ENCODE data around the gene NFYB. TPM values are rescaled to one million over a fixed set of nuclear protein-coding genes. Genes with fewer than 3 reads are reported as not detected.

The NFYB gene
- total RNA-seq, 2 donors from 2014 or later: 56.2 to 73.4 TPM

- no peaks in the 10 kb centered on the region for H3K27me3 ChIP-seq (replicated peaks; ENCODE audit: insufficient read depth)
- DNase-seq (ENCODE audit: low spot score) (no peak), ATAC-seq (ENCODE audit: insufficient number of reproducible peaks, low FRiP score, low read depth) (no peak)
- peaks cover 5% of the 10 kb centered on the region for H3K36me3 ChIP-seq
- H3K9me3 ChIP-seq: no peaks in the 10 kb centered on the region
- peaks cover 0 to 2% of the 10 kb centered on the region in 2 donors for H3K4me1 ChIP-seq (ENCODE audit: control insufficient read depth in 1 of 2, low read depth in 2 of 2)
- TF ChIP-seq, protein P1, sequence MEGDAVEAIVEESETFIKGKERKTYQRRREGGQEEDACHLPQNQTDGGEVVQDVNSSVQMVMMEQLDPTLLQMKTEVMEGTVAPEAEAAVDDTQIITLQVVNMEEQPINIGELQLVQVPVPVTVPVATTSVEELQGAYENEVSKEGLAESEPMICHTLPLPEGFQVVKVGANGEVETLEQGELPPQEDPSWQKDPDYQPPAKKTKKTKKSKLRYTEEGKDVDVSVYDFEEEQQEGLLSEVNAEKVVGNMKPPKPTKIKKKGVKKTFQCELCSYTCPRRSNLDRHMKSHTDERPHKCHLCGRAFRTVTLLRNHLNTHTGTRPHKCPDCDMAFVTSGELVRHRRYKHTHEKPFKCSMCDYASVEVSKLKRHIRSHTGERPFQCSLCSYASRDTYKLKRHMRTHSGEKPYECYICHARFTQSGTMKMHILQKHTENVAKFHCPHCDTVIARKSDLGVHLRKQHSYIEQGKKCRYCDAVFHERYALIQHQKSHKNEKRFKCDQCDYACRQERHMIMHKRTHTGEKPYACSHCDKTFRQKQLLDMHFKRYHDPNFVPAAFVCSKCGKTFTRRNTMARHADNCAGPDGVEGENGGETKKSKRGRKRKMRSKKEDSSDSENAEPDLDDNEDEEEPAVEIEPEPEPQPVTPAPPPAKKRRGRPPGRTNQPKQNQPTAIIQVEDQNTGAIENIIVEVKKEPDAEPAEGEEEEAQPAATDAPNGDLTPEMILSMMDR (IDR thresholded peaks at IDR 0.05): no peak
- H3K27ac ChIP-seq: no peak overlapping the region
- no peak overlapping the region for H3K4me3 ChIP-seq
These were observed 64.3 kb downstream of the NFYB start for GRCh38 chr12:104073699-104074098.

DNA sequence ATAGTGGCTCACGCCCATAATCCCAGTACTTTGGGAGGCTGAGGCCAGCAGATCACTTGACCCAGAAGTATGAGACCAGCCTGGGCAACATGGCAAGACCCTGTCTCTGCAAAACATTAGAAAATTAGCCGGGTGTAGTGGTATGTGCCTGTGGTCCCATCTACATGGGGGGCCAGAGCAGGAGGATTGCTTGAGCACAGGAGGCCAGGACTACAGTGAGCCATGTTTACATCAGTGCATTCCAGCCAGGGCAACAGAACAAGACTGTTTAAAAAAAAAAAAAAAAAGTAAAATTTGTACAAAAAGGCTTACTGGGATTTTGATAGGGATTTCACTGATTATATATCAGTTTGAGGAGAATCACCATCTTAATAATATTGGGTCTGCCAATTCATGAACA is 65.9 kb downstream of the NFYB start:
- H3K4me1 ChIP-seq (ENCODE audit: control insufficient read depth in 1 of 2, low read depth in 2 of 2): peaks cover 0 to 8% of the 10 kb centered on the region in 2 donors
- no peak overlapping the region for H3K27ac ChIP-seq
- ATAC-seq (ENCODE audit: insufficient number of reproducible peaks, low FRiP score, low read depth) (no peak), DNase-seq (ENCODE audit: low spot score) (no peak)
- H3K4me3 ChIP-seq: no peak overlapping the region
- no peaks in the 10 kb centered on the region for H3K27me3 ChIP-seq (replicated peaks; ENCODE audit: insufficient read depth)
- TF ChIP-seq, protein P1 (IDR thresholded peaks at IDR 0.05): no peak
- peaks cover 5% of the 10 kb centered on the region for H3K36me3 ChIP-seq
- H3K9me3 ChIP-seq: no peaks in the 10 kb centered on the region

Other genes with a start within 250 kb of the NFYB start
- 100 to 1,000 TPM; 403 to 522 TPM for gene HSP90B1, start 207.8 kb downstream of the NFYB start, total RNA-seq
- gene TDG, start 172.3 kb downstream of the NFYB start, total RNA-seq: 10 to 100 TPM in 1 of 2 donors, 1 to 10 TPM in 1; 8.0 to 24.5 TPM
- 10 to 100 TPM; 30.4 to 45.2 TPM for gene GLT8D2, start 88.0 kb downstream of the NFYB start, total RNA-seq
- 10 to 100 TPM; 24.1 to 28.6 TPM for gene HCFC2, start 73.7 kb downstream of the NFYB start, total RNA-seq
- 100 to 1,000 TPM; 269 to 332 TPM for gene TXNRD1, start 77.6 kb upstream of the NFYB start, total RNA-seq
- 10 to 100 TPM; 32.7 to 33.7 TPM for gene EID3, start 165.5 kb upstream of the NFYB start, total RNA-seq

Data from thoracic aorta (tissue), 2 donors.